ENCODE data around the gene PDCL3.

The PDCL3 gene

GRCh38 chr2:100556746-100557145 lies 6.0 kb upstream of the PDCL3 start:
- H3K36me3 ChIP-seq (ENCODE audit: control insufficient read depth, insufficient read depth, low read length): no peaks in the 10 kb centered on the region
- TF ChIP-seq, protein P1, sequence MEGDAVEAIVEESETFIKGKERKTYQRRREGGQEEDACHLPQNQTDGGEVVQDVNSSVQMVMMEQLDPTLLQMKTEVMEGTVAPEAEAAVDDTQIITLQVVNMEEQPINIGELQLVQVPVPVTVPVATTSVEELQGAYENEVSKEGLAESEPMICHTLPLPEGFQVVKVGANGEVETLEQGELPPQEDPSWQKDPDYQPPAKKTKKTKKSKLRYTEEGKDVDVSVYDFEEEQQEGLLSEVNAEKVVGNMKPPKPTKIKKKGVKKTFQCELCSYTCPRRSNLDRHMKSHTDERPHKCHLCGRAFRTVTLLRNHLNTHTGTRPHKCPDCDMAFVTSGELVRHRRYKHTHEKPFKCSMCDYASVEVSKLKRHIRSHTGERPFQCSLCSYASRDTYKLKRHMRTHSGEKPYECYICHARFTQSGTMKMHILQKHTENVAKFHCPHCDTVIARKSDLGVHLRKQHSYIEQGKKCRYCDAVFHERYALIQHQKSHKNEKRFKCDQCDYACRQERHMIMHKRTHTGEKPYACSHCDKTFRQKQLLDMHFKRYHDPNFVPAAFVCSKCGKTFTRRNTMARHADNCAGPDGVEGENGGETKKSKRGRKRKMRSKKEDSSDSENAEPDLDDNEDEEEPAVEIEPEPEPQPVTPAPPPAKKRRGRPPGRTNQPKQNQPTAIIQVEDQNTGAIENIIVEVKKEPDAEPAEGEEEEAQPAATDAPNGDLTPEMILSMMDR (IDR thresholded peaks at IDR 0.05; ENCODE audit: insufficient read depth, low read length, poor library complexity, severe bottlenecking): no peak
- H3K27me3 ChIP-seq (replicated peaks; ENCODE audit: control insufficient read depth, insufficient read depth, low read length): no peaks in the 10 kb centered on the region
- H3K4me3 ChIP-seq (replicated peaks; ENCODE audit: low read depth, low read length): no peak overlapping the region
- DNase-seq (ENCODE audit: extremely low read depth, insufficient read length): no peak

DNA sequence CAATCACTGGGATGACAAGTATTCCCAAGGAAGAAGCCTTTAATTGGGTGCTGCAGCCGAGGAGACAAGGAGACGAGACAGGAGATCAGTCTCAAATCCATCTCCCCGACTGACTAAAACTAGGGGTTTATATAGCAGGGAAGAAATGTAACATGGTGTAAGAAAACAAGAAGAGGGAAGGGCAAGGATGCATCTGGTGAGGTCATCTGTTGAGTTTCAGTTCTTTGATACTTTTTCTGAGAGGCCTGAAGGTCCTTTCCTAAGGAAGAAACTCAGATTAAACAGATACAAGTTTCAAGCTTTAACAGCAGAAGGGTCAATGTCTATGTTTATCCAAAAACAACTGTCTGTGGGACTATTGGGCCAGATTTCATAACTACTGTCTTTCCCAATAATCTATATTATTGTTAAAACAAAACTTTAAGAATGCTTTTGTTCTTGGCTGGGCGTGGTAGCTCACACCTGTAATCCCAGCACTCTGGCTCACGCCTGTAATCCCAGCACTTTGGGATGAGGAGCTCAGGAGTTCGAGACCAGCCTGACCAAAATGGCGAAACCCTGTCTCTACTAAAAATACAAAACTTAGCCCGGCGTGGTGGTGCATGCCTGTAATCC lies 2.5 kb upstream of the PDCL3 start:
- H3K36me3 ChIP-seq (ENCODE audit: control insufficient read depth, insufficient read depth, low read length): no peaks in the 10 kb centered on the region
- no peak for DNase-seq (ENCODE audit: extremely low read depth, insufficient read length)
- no peaks in the 10 kb centered on the region for H3K27me3 ChIP-seq (replicated peaks; ENCODE audit: control insufficient read depth, insufficient read depth, low read length)

GRCh38 chr2:100561191-100561590 lies 1.6 kb upstream of the PDCL3 start:
- TF ChIP-seq, protein P1 (IDR thresholded peaks at IDR 0.05; ENCODE audit: insufficient read depth, low read length, poor library complexity, severe bottlenecking): no peak
- Histone ChIP-seq H3K27me3 (replicated peaks; ENCODE audit: control insufficient read depth, insufficient read depth, low read length) (no peaks in the 10 kb centered on the region), H3K36me3 (ENCODE audit: control insufficient read depth, insufficient read depth, low read length) (no peaks in the 10 kb centered on the region), H3K4me3 (replicated peaks; ENCODE audit: low read depth, low read length) (no peak overlapping the region)
- DNase-seq (ENCODE audit: extremely low read depth, insufficient read length): no peak

More for the DNA sequence above, 2.5 kb upstream of the PDCL3 start:
- no peak overlapping the region for H3K4me3 ChIP-seq (replicated peaks; ENCODE audit: low read depth, low read length)
- TF ChIP-seq, protein P1 (IDR thresholded peaks at IDR 0.05; ENCODE audit: insufficient read depth, low read length, poor library complexity, severe bottlenecking): no peak

GRCh38 chr2:100563407-100564247 lies 834 bp downstream of the PDCL3 start:
- Histone ChIP-seq H3K4me3 (replicated peaks; ENCODE audit: low read depth, low read length) (peak overlapping the region; percentile 80), H3K27me3 (replicated peaks; ENCODE audit: control insufficient read depth, insufficient read depth, low read length) (no peaks in the 10 kb centered on the region), H3K36me3 (ENCODE audit: control insufficient read depth, insufficient read depth, low read length) (peaks cover 2% of the 10 kb centered on the region)
- DNase-seq (ENCODE audit: extremely low read depth, insufficient read length): no peak
- TF ChIP-seq, protein P1 (IDR thresholded peaks at IDR 0.05; ENCODE audit: insufficient read depth, low read length, poor library complexity, severe bottlenecking): peak; percentile 20

- Histone ChIP-seq H3K4me3 (replicated peaks; ENCODE audit: low read depth, low read length) (no peak overlapping the region), H3K36me3 (ENCODE audit: control insufficient read depth, insufficient read depth, low read length) (peaks cover 2% of the 10 kb centered on the region), H3K27me3 (replicated peaks; ENCODE audit: control insufficient read depth, insufficient read depth, low read length) (no peaks in the 10 kb centered on the region)
- no peak for DNase-seq (ENCODE audit: extremely low read depth, insufficient read length)
- TF ChIP-seq, protein P1 (IDR thresholded peaks at IDR 0.05; ENCODE audit: insufficient read depth, low read length, poor library complexity, severe bottlenecking): no peak
These were observed 6.2 kb downstream of the PDCL3 start for GRCh38 chr2:100568989-100569388.

Measured in GM06990 (cell line).